CMK (cell line): ENCODE data around the gene ATF7IP2.

Source experiments
- DNase-seq: peaks from one replicate; pipeline ENCODE4 v3.0.0-alpha.2; 2010; ENCODE audit warnings: low read depth

The ATF7IP2 gene

GRCh38 chr16:10511829-10512228 is 126.0 kb downstream of the ATF7IP2 start:
- DNase-seq: no peak

- DNase-seq: no peak
Measured at GRCh38 chr16:10514369-10515055, 128.7 kb downstream of the ATF7IP2 start.

GRCh38 chr16:10517868-10518267 is 132.0 kb downstream of the ATF7IP2 start:
- no peak for DNase-seq

GRCh38 chr16:10518479-10519041 is 132.7 kb downstream of the ATF7IP2 start:
- DNase-seq: no peak

GRCh38 chr16:10519297-10519696 is 133.4 kb downstream of the ATF7IP2 start:
- no peak for DNase-seq

GRCh38 chr16:10519929-10520868 is 134.3 kb downstream of the ATF7IP2 start:
- no peak for DNase-seq

GRCh38 chr16:10520869-10521578 is 135.2 kb downstream of the ATF7IP2 start:
- DNase-seq: no peak

- DNase-seq: no peak
Measured at GRCh38 chr16:10521681-10522274, 135.9 kb downstream of the ATF7IP2 start.

GRCh38 chr16:10522966-10523365 is 137.1 kb downstream of the ATF7IP2 start:
- DNase-seq: no peak

GRCh38 chr16:10525214-10525825 is 139.5 kb downstream of the ATF7IP2 start:
- DNase-seq: no peak

- DNase-seq: no peak
Measured at GRCh38 chr16:10526962-10527361, 141.1 kb downstream of the ATF7IP2 start.

GRCh38 chr16:10528635-10529034 is 142.8 kb downstream of the ATF7IP2 start:
- no peak for DNase-seq

- DNase-seq: no peak
Measured at GRCh38 chr16:10529895-10530669, 144.2 kb downstream of the ATF7IP2 start.

- no peak for DNase-seq
Measured at GRCh38 chr16:10530685-10531084, 144.8 kb downstream of the ATF7IP2 start.

- no peak for DNase-seq
Measured at GRCh38 chr16:10531582-10531981, 145.7 kb downstream of the ATF7IP2 start.
